ENCODE measurements around the gene DDA1. TPM values are rescaled to one million over a fixed set of nuclear protein-coding genes. Genes with fewer than 3 reads are reported as not detected.
A peak's percentile ranks its signal among the peaks of the same experiment; 100 is the strongest.

Gene DDA1
- total RNA-seq, 1 experiment from 2014 or later = 42.8 TPM

GRCh38 chr19:17305517-17306284 is 3.7 kb upstream of the DDA1 start, which contains the start of gene MRPL34 (continued):
- TF ChIP-seq, protein P1, sequence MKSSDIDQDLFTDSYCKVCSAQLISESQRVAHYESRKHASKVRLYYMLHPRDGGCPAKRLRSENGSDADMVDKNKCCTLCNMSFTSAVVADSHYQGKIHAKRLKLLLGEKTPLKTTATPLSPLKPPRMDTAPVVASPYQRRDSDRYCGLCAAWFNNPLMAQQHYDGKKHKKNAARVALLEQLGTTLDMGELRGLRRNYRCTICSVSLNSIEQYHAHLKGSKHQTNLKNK (CRISPR knock-in tag; IDR thresholded peaks at IDR 0.05) = no peak
- TF ChIP-seq NR3C1 (CRISPR knock-in tag; conservative IDR thresholded peaks at IDR 0.05; ENCODE audit: low read depth) (no peak), USF2 (CRISPR knock-in tag; IDR thresholded peaks at IDR 0.05) (peak; percentile 65; the same call in 1 of the 2 replicates), MYBL2 (CRISPR knock-in tag; IDR thresholded peaks at IDR 0.05) (peak; percentile 48; the same call in 1 of the 2 replicates), ZNF138 (CRISPR knock-in tag; conservative IDR thresholded peaks at IDR 0.05) (no peak), ZNF423 (CRISPR knock-in tag; IDR thresholded peaks at IDR 0.05) (no peak; the same call in 1 of the 2 replicates), KAT7 (CRISPR knock-in tag; IDR thresholded peaks at IDR 0.05; ENCODE audit: borderline replicate concordance) (0 out of 2 replicates have a peak, but pooled peaks have one; percentile 85), HMGA2 (CRISPR knock-in tag; IDR thresholded peaks at IDR 0.05) (no peak), ZNF281 (CRISPR knock-in tag; IDR thresholded peaks at IDR 0.05) (no peak), ATF2 (CRISPR knock-in tag; IDR thresholded peaks at IDR 0.05; ENCODE audit: borderline replicate concordance, low read depth) (0 out of 2 replicates have a peak, but pooled peaks have one; percentile 31), ZNF512 (CRISPR knock-in tag; IDR thresholded peaks at IDR 0.05; ENCODE audit: borderline replicate concordance) (no peak), PRDM15 (CRISPR knock-in tag; IDR thresholded peaks at IDR 0.05) (no peak)
- TF ChIP-seq, protein P2, sequence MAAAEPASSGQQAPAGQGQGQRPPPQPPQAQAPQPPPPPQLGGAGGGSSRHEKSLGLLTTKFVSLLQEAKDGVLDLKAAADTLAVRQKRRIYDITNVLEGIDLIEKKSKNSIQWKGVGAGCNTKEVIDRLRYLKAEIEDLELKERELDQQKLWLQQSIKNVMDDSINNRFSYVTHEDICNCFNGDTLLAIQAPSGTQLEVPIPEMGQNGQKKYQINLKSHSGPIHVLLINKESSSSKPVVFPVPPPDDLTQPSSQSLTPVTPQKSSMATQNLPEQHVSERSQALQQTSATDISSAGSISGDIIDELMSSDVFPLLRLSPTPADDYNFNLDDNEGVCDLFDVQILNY (CRISPR knock-in tag; IDR thresholded peaks at IDR 0.05) = 0 out of 2 replicates have a peak, but pooled peaks have one; percentile 34
- TF ChIP-seq, protein P3, sequence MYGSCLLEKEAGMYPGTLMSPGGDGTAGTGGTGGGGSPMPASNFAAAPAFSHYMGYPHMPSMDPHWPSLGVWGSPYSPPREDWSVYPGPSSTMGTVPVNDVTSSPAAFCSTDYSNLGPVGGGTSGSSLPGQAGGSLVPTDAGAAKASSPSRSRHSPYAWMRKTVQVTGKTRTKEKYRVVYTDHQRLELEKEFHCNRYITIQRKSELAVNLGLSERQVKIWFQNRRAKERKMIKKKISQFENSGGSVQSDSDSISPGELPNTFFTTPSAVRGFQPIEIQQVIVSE (CRISPR knock-in tag; IDR thresholded peaks at IDR 0.05; ENCODE audit: borderline replicate concordance) = no peak
- TF ChIP-seq, protein P4, sequence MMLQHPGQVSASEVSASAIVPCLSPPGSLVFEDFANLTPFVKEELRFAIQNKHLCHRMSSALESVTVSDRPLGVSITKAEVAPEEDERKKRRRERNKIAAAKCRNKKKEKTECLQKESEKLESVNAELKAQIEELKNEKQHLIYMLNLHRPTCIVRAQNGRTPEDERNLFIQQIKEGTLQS (CRISPR knock-in tag; conservative IDR thresholded peaks at IDR 0.05) = no peak
- TF ChIP-seq, protein P5, sequence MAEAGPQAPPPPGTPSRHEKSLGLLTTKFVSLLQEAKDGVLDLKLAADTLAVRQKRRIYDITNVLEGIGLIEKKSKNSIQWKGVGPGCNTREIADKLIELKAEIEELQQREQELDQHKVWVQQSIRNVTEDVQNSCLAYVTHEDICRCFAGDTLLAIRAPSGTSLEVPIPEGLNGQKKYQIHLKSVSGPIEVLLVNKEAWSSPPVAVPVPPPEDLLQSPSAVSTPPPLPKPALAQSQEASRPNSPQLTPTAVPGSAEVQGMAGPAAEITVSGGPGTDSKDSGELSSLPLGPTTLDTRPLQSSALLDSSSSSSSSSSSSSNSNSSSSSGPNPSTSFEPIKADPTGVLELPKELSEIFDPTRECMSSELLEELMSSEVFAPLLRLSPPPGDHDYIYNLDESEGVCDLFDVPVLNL (CRISPR knock-in tag; IDR thresholded peaks at IDR 0.05; ENCODE audit: borderline replicate concordance, low read depth) = no peak
- TF ChIP-seq, protein P6, sequence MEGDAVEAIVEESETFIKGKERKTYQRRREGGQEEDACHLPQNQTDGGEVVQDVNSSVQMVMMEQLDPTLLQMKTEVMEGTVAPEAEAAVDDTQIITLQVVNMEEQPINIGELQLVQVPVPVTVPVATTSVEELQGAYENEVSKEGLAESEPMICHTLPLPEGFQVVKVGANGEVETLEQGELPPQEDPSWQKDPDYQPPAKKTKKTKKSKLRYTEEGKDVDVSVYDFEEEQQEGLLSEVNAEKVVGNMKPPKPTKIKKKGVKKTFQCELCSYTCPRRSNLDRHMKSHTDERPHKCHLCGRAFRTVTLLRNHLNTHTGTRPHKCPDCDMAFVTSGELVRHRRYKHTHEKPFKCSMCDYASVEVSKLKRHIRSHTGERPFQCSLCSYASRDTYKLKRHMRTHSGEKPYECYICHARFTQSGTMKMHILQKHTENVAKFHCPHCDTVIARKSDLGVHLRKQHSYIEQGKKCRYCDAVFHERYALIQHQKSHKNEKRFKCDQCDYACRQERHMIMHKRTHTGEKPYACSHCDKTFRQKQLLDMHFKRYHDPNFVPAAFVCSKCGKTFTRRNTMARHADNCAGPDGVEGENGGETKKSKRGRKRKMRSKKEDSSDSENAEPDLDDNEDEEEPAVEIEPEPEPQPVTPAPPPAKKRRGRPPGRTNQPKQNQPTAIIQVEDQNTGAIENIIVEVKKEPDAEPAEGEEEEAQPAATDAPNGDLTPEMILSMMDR (IDR thresholded peaks at IDR 0.05) = no peak; the same call in 1 of the 2 replicates
